Keratinocyte (primary cell): ENCODE measurements around the gene UCK2. TPM values are rescaled to one million over a fixed set of nuclear protein-coding genes. Genes with fewer than 3 reads are reported as not detected.
A peak's percentile ranks its signal among the peaks of the same experiment; 100 is the strongest.

Source experiments
- DNase-seq: peaks from one replicate; pipeline ENCODE4 v3.0.0-alpha.2; 2011; ENCODE audit warnings: low read depth, missing footprints, low spot score
- FAIRE-seq: peaks from 2 replicates; lab custom pipeline; 2011; peaks lifted over from hg19 to GRCh38; lab: Jason Lieb, UNC
- H2AFZ ChIP-seq: 2 replicates; pipeline ENCODE4 v1.6.0; 2012; ENCODE audit warnings: low read length, control low read depth, inconsistent platforms; ENCODE audit not compliant: control insufficient read depth
- H3K27ac ChIP-seq: 2 replicates; pipeline ENCODE4 v1.5.1; 2011; ENCODE audit warnings: low read length; ENCODE audit not compliant: control insufficient read depth, insufficient read depth
- H3K27me3 ChIP-seq: 3 replicates; pipeline ENCODE4 v1.6.0; 2011; ENCODE audit warnings: low read length; ENCODE audit not compliant: control insufficient read depth, insufficient read depth; ENCODE audit errors: extremely low read depth
- H3K36me3 ChIP-seq, 2 experiments: 2 replicates in 1 of 2; 3 replicates in 1 of 2; pipeline ENCODE4 v1.5.1; 2011; ENCODE audit warnings: low read length in 2 of 2, mild to moderate bottlenecking in 1 of 2; ENCODE audit not compliant: control insufficient read depth in 2 of 2, insufficient read depth in 2 of 2; ENCODE audit errors: extremely low read depth in 1 of 2
- H3K4me1 ChIP-seq: 3 replicates; pipeline ENCODE4 v1.5.1; 2011; ENCODE audit warnings: low read length; ENCODE audit not compliant: control insufficient read depth, insufficient read depth; ENCODE audit errors: extremely low read depth
- H3K4me2 ChIP-seq: 3 replicates; pipeline ENCODE4 v1.6.0; 2011; ENCODE audit warnings: low read depth, low read length; ENCODE audit not compliant: control insufficient read depth, insufficient read depth; ENCODE audit errors: extremely low read depth
- H3K4me3 ChIP-seq, 3 experiments: fragments of 200-600 bp in 1 of 3; sonication (generic) in 1 of 3; 2 replicates in 2 of 3; 3 replicates in 1 of 3; pipeline ENCODE4 v1.5.1; 2011 to 2016; ENCODE audit warnings: low read length in 3 of 3, mild to moderate bottlenecking in 3 of 3, control low read depth in 2 of 3, inconsistent platforms in 1 of 3, low read depth in 1 of 3, mixed read lengths in 1 of 3, mixed run types in 1 of 3, moderate library complexity in 1 of 3; ENCODE audit not compliant: control insufficient read depth in 2 of 3, insufficient read depth in 2 of 3; ENCODE audit errors: extremely low read depth in 1 of 3
- H3K79me2 ChIP-seq: 2 replicates; pipeline ENCODE4 v1.6.0; 2012; ENCODE audit warnings: low read length; ENCODE audit not compliant: control insufficient read depth, insufficient read depth
- H3K9ac ChIP-seq: 3 replicates; pipeline ENCODE4 v1.6.0; 2011; ENCODE audit warnings: low read length; ENCODE audit not compliant: control insufficient read depth, insufficient read depth; ENCODE audit errors: extremely low read depth
- H3K9me1 ChIP-seq: 3 replicates; pipeline ENCODE4 v1.6.0; 2011; ENCODE audit warnings: low read length; ENCODE audit not compliant: control insufficient read depth, insufficient read depth; ENCODE audit errors: extremely low read depth
- H3K9me3 ChIP-seq: 2 replicates; pipeline ENCODE4 v1.5.1; 2012; ENCODE audit warnings: low read depth, low read length; ENCODE audit not compliant: control insufficient read depth
- H4K20me1 ChIP-seq: 3 replicates; pipeline ENCODE4 v1.6.0; 2011; ENCODE audit warnings: low read length; ENCODE audit not compliant: control insufficient read depth, insufficient read depth; ENCODE audit errors: extremely low read depth
- CTCF ChIP-seq, 3 experiments: IDR thresholded peaks in 1 of 3; conservative IDR thresholded peaks in 1 of 3; optimal IDR thresholded peaks in 1 of 3; 2 replicates in 2 of 3; 3 replicates in 1 of 3; pipeline versions ENCODE3 to v1.5.1; 2011; ENCODE audit warnings: low read length in 3 of 3, mild to moderate bottlenecking in 3 of 3, moderate library complexity in 2 of 3, control low read depth in 1 of 3, inconsistent platforms in 1 of 3; ENCODE audit not compliant: insufficient read depth in 2 of 3; ENCODE audit errors: extremely low read depth in 1 of 3
- EZH2 ChIP-seq: IDR thresholded peaks from one replicate; pipeline ENCODE4 v1.6.1; 2012; ENCODE audit warnings: inconsistent platforms, mild to moderate bottlenecking, low read length, moderate library complexity
- dilution Hi-C: fragments of 300-500 bp; cut with MboI; formaldehyde crosslinking; loops from one replicate; pipeline ENCODE4 v1.7.0; 2020; ENCODE audit warnings: low sequenced_read_pairs; ENCODE audit not compliant: extremely low pct_ligation_motif_present
- polyA plus RNA-seq, 5 experiments: library from polyadenylated mRNA; depleted of rRNA in 3 of 5; stranded (reverse) in 3 of 5; stranded (forward) in 1 of 5; unstranded in 1 of 5; fragments of >200 nt; gene quantifications; 1 replicate in 1 of 5; 2 replicates in 3 of 5; 3 replicates in 1 of 5; pipeline versions ENCODE4 v1.2.1 to v1.2.3, GENCODE V29; 2011 to 2012; ENCODE audit warnings: missing spikeins in 2 of 5, low read depth in 1 of 5, low replicate concordance in 1 of 5

The UCK2 gene
- polyA plus RNA-seq, 1 donor (not counting 4 experiments of a cell fraction or from before 2014, with no cell fraction given): 71.9 TPM

DNA sequence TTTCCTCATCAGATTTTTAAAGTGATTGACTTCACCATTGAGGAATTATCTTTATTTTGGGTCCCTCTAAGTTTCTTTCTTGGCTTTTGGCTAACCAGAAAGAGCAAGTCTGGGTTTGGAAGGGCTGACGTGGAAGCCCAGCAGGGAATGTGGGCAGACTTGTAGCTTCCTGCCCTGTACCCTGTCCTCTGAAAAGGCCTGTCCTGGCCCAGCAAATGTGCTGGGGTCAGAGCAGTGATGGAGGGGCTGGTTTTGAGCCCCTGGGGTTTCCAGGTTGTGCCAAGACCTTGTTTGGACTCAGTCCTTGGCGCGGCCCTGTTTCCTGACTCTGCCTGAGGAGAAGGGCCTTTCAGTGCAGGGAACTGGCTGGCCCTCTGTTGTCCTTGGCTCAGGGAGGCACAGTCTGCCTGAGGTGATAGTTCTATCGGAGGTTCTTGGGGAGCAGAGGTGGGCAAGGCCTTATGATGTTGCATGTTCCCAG lies 72.1 kb downstream of the UCK2 start:
- no peaks in the 10 kb centered on the region for H3K27me3 ChIP-seq
- H3K27ac ChIP-seq: peak overlapping the region; percentile 82
- no peaks in the 10 kb centered on the region for H4K20me1 ChIP-seq
- H3K4me2 ChIP-seq: peak overlapping the region; percentile 54
- no peaks in the 10 kb centered on the region for H3K9me1 ChIP-seq
- no peak overlapping the region for H2AFZ ChIP-seq
- peaks cover 9 to 26% of the 10 kb centered on the region in 2 experiments for H3K36me3 ChIP-seq
- peaks cover 75% of the 10 kb centered on the region for H3K4me1 ChIP-seq
- H3K9me3 ChIP-seq: no peaks in the 10 kb centered on the region
- DNase-seq (no peak), FAIRE-seq (peak; percentile 59)
- dilution Hi-C loops: no loop called here
- H3K9ac ChIP-seq: peak overlapping the region; percentile 46
- no peak overlapping the region for H3K4me3 ChIP-seq
- TF ChIP-seq EZH2 (no peak), CTCF (optimal IDR thresholded peaks at IDR 0.05 in 1 of 3, IDR thresholded peaks at IDR 0.05 in 1 of 3, conservative IDR thresholded peaks at IDR 0.05 in 1 of 3; ENCODE audit: extremely low read depth in 1 of 3, insufficient read depth in 2 of 3, low read length in 3 of 3) (no peak)
- H3K79me2 ChIP-seq: peaks cover 8% of the 10 kb centered on the region

GRCh38 chr1:165900576-165901380 lies 73.4 kb downstream of the UCK2 start:
- TF ChIP-seq EZH2: no peak
- no peak for TF ChIP-seq CTCF (optimal IDR thresholded peaks at IDR 0.05 in 1 of 3, IDR thresholded peaks at IDR 0.05 in 1 of 3, conservative IDR thresholded peaks at IDR 0.05 in 1 of 3; ENCODE audit: extremely low read depth in 1 of 3, insufficient read depth in 2 of 3, low read length in 3 of 3)
- dilution Hi-C loops: no loop called here
- H3K9ac ChIP-seq: peak overlapping the region; percentile 58
- peaks cover 9% of the 10 kb centered on the region for H3K79me2 ChIP-seq
- H3K9me1 ChIP-seq: no peaks in the 10 kb centered on the region
- no peaks in the 10 kb centered on the region for H4K20me1 ChIP-seq
- H3K27me3 ChIP-seq: no peaks in the 10 kb centered on the region
- H3K27ac ChIP-seq: peak overlapping the region; percentile 82
- H2AFZ ChIP-seq: no peak overlapping the region
- peak overlapping the region in 2 of 3 experiments; percentile 29 to 30 for H3K4me3 ChIP-seq
- no peaks in the 10 kb centered on the region for H3K9me3 ChIP-seq
- peak; percentile 64 for FAIRE-seq
- H3K4me2 ChIP-seq: peak overlapping the region; percentile 74
- peaks cover 76% of the 10 kb centered on the region for H3K4me1 ChIP-seq
- H3K36me3 ChIP-seq: peaks cover 9 to 24% of the 10 kb centered on the region in 2 experiments
- no peak for DNase-seq
